Parathyroid adenoma (tissue), 2 donors: ENCODE results near the gene ANO6.

Source experiments
- H2AFZ ChIP-seq: fragments of 300-600 bp; sonication (generic); one replicate; pipeline ENCODE4 v1.7.0; 2017; ENCODE audit warnings: antibody characterized with exemption, mild to moderate bottlenecking
- H3K27ac ChIP-seq: fragments of 300-600 bp; sonication (generic); one replicate; pipeline ENCODE4 v1.7.0; 2017
- H3K27me3 ChIP-seq: fragments of 300-600 bp; sonication (generic); one replicate; pipeline ENCODE4 v1.7.0; 2017; ENCODE audit warnings: low read length; ENCODE audit not compliant: control insufficient read depth, insufficient read depth
- H3K36me3 ChIP-seq: fragments of 300-600 bp; sonication (generic); one replicate; pipeline ENCODE4 v1.7.0; 2017; ENCODE audit warnings: low read length; ENCODE audit not compliant: control insufficient read depth, insufficient read depth
- H3K4me1 ChIP-seq: fragments of 300-600 bp; sonication (generic); one replicate; pipeline ENCODE4 v1.7.0; 2017; ENCODE audit warnings: control low read depth
- H3K4me2 ChIP-seq: fragments of 300-600 bp; sonication (generic); one replicate; pipeline ENCODE4 v1.7.0; 2017; ENCODE audit warnings: low read length
- H3K4me3 ChIP-seq: fragments of 300-600 bp; sonication (generic); one replicate; pipeline ENCODE4 v1.7.0; 2017; ENCODE audit warnings: low read depth, low read length
- H3K79me2 ChIP-seq: fragments of 300-600 bp; sonication (generic); one replicate; pipeline ENCODE4 v1.7.0; 2017; ENCODE audit warnings: control low read depth
- H3K9ac ChIP-seq: fragments of 300-600 bp; sonication (generic); one replicate; pipeline ENCODE4 v1.7.0; 2017; ENCODE audit warnings: mild to moderate bottlenecking
- H3K9me3 ChIP-seq: fragments of 300-600 bp; sonication (generic); one replicate; pipeline ENCODE4 v1.7.0; 2017; ENCODE audit warnings: low read length; ENCODE audit not compliant: control insufficient read depth
- TF ChIP-seq, protein P1 (sequence below): fragments of 300-600 bp; sonication (generic); IDR thresholded peaks from one replicate; pipeline ENCODE4 v1.7.0; 2017; ENCODE audit warnings: antibody characterized with exemption, mild to moderate bottlenecking
- donor health status: primary hyperparathyroidism.

Gene ANO6

DNA sequence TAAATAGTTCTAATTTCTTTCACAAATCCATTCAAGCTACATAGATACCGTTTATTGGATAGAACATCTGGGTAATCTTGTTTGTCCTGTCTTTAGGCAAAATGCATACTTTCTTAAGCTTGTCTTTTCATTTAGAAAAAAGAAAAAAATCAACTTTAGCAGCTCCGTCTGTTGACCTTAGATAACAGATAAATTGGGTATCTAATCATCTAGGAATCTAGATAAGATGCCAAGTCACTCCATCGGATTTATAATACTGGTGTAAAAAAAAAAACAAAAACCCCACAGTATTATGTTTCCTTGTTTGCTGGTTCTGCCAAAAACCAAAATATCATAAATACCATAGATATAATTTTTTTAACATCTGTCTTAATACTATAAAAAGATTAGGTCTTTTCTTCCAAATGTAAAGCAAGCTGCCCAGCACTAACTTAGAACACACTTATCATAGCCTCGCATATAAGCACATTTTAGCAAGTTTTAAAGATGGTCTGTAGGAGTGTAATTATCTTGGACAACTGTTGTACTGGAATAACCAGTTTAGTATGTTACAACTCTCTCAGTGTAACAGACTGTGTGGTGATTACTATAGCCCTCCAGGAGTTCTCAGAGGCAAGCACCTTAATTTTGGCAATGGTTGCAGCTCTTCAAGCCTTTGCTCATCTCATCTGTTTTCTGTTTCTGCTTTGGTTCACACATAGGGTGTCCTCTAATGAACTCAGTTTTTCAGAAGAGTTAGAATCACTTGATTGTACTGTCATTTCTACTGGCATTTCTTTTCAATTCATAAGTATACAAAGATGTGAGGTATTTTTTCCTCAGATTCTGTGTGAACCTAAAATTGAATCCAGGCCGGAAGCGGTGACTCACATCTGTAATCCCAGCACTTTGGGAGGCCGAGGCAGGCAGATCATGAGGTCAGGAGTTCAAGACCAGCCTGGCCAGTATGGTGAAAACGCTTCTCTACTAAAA lies 83.1 kb downstream of the ANO6 start:
- Histone ChIP-seq H3K4me2 (peak overlapping the region; percentile 39), H3K9me3 (no peaks in the 10 kb centered on the region), H3K79me2 (peaks cover 16% of the 10 kb centered on the region), H3K4me3 (no peak overlapping the region), H3K4me1 (peaks cover 34% of the 10 kb centered on the region), H3K9ac (no peak overlapping the region), H3K27me3 (no peaks in the 10 kb centered on the region), H2AFZ (no peak overlapping the region), H3K27ac (peak overlapping the region; percentile 43), H3K36me3 (no peaks in the 10 kb centered on the region)
- TF ChIP-seq, protein P1, sequence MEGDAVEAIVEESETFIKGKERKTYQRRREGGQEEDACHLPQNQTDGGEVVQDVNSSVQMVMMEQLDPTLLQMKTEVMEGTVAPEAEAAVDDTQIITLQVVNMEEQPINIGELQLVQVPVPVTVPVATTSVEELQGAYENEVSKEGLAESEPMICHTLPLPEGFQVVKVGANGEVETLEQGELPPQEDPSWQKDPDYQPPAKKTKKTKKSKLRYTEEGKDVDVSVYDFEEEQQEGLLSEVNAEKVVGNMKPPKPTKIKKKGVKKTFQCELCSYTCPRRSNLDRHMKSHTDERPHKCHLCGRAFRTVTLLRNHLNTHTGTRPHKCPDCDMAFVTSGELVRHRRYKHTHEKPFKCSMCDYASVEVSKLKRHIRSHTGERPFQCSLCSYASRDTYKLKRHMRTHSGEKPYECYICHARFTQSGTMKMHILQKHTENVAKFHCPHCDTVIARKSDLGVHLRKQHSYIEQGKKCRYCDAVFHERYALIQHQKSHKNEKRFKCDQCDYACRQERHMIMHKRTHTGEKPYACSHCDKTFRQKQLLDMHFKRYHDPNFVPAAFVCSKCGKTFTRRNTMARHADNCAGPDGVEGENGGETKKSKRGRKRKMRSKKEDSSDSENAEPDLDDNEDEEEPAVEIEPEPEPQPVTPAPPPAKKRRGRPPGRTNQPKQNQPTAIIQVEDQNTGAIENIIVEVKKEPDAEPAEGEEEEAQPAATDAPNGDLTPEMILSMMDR = no peak

DNA sequence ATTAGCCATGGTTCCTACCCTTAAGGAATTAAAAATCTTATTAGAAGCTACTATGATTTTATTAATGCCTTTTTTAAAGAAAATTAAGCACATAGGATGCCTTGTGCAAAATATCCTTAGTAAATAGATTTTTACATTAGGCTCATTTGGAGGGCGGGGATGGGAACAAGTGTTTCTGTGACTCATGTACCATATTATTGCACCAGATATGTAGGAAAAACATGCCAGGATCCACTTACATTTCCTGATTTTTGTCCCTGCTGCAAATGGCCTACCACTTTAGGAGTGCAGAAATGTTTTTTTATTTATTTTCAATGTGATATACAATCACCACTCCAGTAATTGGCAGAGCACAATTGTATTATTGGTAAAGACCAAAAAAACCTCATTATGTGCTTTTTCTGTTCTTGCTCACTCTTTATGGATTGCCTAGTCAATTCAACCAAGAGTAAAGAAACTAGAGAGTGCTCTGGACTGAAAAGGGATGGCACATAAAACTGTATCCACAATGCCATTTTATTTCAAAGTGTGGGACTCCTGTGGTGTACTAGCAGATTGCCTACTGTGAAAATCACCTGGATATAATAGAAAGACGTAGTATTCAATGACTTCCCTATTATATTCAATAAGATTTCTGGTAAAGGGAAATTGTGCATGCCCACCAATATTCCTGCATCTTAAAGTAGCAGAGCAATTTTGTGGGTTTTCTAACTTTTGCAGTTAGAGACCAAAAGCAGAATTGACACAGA lies 86.9 kb downstream of the ANO6 start:
- Histone ChIP-seq H3K36me3 (no peaks in the 10 kb centered on the region), H3K79me2 (peaks cover 25% of the 10 kb centered on the region), H3K27ac (no peak overlapping the region), H3K4me2 (peak overlapping the region; percentile 9), H2AFZ (no peak overlapping the region), H3K9me3 (no peaks in the 10 kb centered on the region), H3K4me1 (peaks cover 24% of the 10 kb centered on the region), H3K4me3 (no peak overlapping the region), H3K27me3 (no peaks in the 10 kb centered on the region), H3K9ac (no peak overlapping the region)
- TF ChIP-seq, protein P1 = no peak

DNA sequence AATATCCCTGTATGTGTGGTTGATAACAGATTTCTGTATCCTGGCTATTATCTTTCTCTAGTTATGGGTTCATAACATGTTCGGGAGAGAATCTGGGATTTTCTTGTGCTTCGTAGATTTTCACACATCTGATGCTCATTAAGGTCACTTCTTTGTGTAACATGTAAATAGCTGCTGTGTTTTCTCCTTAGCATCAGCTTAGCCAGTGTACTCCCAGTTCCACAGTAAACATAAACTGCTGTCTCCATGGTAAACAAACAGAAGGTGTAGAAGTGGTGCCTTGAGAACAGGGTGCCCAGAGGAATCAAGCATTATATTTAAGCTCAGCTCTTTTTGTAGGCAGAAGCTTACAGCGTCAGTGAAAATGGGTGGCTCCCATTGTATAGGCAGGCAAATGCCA lies 88.0 kb downstream of the ANO6 start:
- no peaks in the 10 kb centered on the region for H3K9me3 ChIP-seq
- no peak overlapping the region for H3K4me3 ChIP-seq
- H3K4me2 ChIP-seq = no peak overlapping the region
- H3K79me2 ChIP-seq = peaks cover 27% of the 10 kb centered on the region
- no peak overlapping the region for H2AFZ ChIP-seq
- no peaks in the 10 kb centered on the region for H3K36me3 ChIP-seq
- H3K9ac ChIP-seq = no peak overlapping the region
- no peak overlapping the region for H3K27ac ChIP-seq
- TF ChIP-seq, protein P1 = no peak
- peaks cover 17% of the 10 kb centered on the region for H3K4me1 ChIP-seq
- no peaks in the 10 kb centered on the region for H3K27me3 ChIP-seq

DNA sequence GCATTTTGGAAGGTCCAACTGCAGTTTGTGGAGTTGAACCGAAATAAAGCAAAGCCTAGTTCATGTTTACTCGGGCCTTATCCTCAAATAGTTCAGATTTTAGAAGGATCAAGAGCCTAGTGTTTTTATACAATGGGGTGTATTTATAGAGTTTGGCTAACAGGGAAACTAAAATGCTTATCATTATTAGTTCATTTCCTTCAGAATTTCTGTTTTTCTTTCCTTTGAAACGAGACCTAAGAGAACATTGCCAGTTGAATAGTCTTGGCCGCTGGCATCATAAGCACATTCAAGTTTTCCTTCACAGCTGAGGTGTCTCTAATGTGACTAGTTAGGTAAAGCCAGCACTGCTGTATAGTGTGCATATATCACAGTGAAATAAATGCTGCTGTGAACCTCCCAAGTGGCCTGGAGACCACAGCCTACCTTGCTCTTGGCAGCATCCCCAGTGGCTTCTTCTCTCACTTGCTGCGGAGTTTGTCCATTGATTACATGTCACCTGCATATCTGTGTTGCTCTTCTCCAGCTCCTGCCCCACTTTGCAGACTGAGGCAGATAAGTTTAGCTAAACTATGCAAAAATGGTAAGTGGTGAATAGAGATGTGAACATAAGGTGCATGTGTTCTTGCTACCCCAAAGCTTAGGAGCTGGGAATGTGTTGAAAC lies 88.8 kb downstream of the ANO6 start:
- Histone ChIP-seq H2AFZ (no peak overlapping the region), H3K4me3 (no peak overlapping the region), H3K9me3 (no peaks in the 10 kb centered on the region), H3K4me1 (peaks cover 14% of the 10 kb centered on the region), H3K27ac (no peak overlapping the region), H3K79me2 (peaks cover 26% of the 10 kb centered on the region), H3K36me3 (no peaks in the 10 kb centered on the region), H3K9ac (no peak overlapping the region), H3K27me3 (no peaks in the 10 kb centered on the region), H3K4me2 (no peak overlapping the region)
- TF ChIP-seq, protein P1 = no peak
